Endothelial cell of umbilical vein (primary cell): ENCODE data around the gene EEF1E1.

Experiments
- EZH2 ChIP-seq: IDR thresholded peaks from 2 replicates; pipeline ENCODE4 v1.6.1; 2012; ENCODE audit warnings: borderline replicate concordance, low read depth, mild to moderate bottlenecking, moderate library complexity, low read length, inconsistent platforms; ENCODE audit not compliant: severe bottlenecking
- JUN ChIP-seq: IDR thresholded peaks from 2 replicates; pipeline ENCODE4 v1.6.1; 2011; ENCODE audit warnings: borderline replicate concordance, low read depth; ENCODE audit not compliant: insufficient read length, insufficient read depth
- MAX ChIP-seq: IDR thresholded peaks from 2 replicates; pipeline ENCODE4 v1.6.1; 2011; ENCODE audit not compliant: insufficient read depth, insufficient read length
- MYC ChIP-seq: IDR thresholded peaks from one replicate; pipeline ENCODE4 v1.6.1; 2011; ENCODE audit warnings: mild to moderate bottlenecking, low read depth, low read length
- POLR2A ChIP-seq: IDR thresholded peaks from 2 replicates; pipeline ENCODE4 v1.6.1; 2012; ENCODE audit warnings: low read depth, mild to moderate bottlenecking, control low read depth, low read length
- POLR2AphosphoS5 ChIP-seq: IDR thresholded peaks from 2 replicates; pipeline ENCODE4 v1.6.1; 2012; ENCODE audit warnings: low read depth, mild to moderate bottlenecking, control low read depth, low read length, moderate library complexity; ENCODE audit not compliant: insufficient read depth
- TF ChIP-seq, protein P1 (sequence below), 2 donors: IDR thresholded peaks; 1 replicate in 1 of 2; 2 replicates in 1 of 2; pipeline ENCODE4 v1.5.1; 2011; ENCODE audit warnings: low read length in 2 of 2, mild to moderate bottlenecking in 2 of 2, moderate library complexity in 2 of 2, control low read depth in 1 of 2, inconsistent platforms in 1 of 2, low read depth in 1 of 2; ENCODE audit not compliant: insufficient read depth in 1 of 2; ENCODE audit errors: extremely low read depth in 1 of 2

DNA sequence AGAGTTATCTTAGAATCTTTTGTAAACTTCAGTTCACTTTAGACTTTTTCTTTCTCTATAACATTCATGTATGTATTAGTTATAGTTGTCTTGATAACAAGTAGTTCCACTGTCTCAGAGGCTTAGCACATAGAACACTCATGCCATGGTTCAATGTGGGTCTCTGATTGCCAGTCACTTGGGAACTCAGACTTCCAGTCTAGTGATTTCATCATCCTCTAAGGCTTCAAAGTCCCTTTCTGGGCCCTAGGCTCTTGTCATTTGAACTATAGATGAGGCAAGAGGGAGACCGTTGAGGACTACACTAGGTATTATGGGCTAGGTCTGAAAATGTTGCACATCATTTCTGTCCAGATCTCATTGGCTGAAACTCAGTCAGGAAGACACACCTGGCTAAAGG, 8.4 kb upstream of the EEF1E1 start:
- TF ChIP-seq, protein P1, sequence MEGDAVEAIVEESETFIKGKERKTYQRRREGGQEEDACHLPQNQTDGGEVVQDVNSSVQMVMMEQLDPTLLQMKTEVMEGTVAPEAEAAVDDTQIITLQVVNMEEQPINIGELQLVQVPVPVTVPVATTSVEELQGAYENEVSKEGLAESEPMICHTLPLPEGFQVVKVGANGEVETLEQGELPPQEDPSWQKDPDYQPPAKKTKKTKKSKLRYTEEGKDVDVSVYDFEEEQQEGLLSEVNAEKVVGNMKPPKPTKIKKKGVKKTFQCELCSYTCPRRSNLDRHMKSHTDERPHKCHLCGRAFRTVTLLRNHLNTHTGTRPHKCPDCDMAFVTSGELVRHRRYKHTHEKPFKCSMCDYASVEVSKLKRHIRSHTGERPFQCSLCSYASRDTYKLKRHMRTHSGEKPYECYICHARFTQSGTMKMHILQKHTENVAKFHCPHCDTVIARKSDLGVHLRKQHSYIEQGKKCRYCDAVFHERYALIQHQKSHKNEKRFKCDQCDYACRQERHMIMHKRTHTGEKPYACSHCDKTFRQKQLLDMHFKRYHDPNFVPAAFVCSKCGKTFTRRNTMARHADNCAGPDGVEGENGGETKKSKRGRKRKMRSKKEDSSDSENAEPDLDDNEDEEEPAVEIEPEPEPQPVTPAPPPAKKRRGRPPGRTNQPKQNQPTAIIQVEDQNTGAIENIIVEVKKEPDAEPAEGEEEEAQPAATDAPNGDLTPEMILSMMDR (IDR thresholded peaks at IDR 0.05; ENCODE audit: extremely low read depth in 1 of 2, insufficient read depth in 1 of 2, low read depth in 1 of 2, low read length in 2 of 2), result no peak
- TF ChIP-seq POLR2AphosphoS5, result no peak
- TF ChIP-seq MAX, result no peak
- no peak for TF ChIP-seq JUN
- no peak for TF ChIP-seq EZH2
- TF ChIP-seq MYC, result no peak
- TF ChIP-seq POLR2A, result no peak
